SK-N-SH treated with all-trans-retinoic acid at 6 μM for 48 hours (cell line): Measurements from ENCODE around the gene ITIH2.
"Not testable (repeated sequence)": the region's sequence is repeated elsewhere in the genome, so short reads cannot be mapped to it uniquely, and the experiment has no call there.

Experiments
- CSRNP3 ChIP-seq: fragments of 250-450 bp; sonication (Bioruptor Pico); IDR thresholded peaks from 2 replicates; pipeline ENCODE4 v1.5.1; 2021; ENCODE audit warnings: mild to moderate bottlenecking, moderate library complexity
- ZC3H10 ChIP-seq: fragments of 250-450 bp; sonication (Bioruptor Pico); IDR thresholded peaks from 2 replicates; pipeline ENCODE4 v1.5.1; 2021; ENCODE audit warnings: mild to moderate bottlenecking, moderate library complexity

GRCh38 chr10:7711075-7711474, 8.0 kb downstream of the ITIH2 start:
- TF ChIP-seq CSRNP3; ZC3H10 (CRISPR knock-in tag): not testable (repeated sequence)
